ENCODE measurements around the gene LIPE. TPM values are rescaled to one million over a fixed set of nuclear protein-coding genes. Genes with fewer than 3 reads are reported as not detected.

LIPE gene
- total RNA-seq, 1 donor: 1.8 TPM

DNA sequence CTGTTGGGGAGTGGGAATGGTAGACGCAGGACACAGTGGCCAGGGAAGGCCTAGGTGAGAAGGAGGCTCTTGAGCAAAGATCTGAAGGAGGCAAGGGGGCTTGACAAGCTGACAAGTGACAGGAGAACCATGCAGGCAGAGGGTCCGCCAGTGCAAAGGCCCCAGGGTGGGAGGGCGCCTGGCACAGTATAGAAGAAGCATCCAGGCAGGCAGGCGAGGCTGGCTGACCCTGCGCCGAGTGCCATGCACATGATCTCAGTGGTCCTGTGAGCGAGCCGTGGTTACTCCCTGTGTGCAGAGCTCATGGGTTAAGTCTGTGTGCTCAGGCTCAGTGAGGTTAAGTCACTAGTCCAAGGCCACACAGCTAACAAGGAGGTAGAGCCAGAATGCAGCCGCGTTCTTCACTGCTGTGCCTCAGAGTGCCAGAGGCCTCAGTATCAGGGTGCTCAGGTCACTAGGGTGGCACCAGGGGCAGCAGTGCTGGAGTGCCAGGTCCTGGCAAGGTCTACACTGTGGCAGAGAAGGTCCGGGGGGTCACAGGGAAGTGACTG lies 52.3 kb downstream of the LIPE start:
- H3K4me1 ChIP-seq (ENCODE audit: insufficient read depth, low read length): no peaks in the 10 kb centered on the region
- H3K4me2 ChIP-seq (ENCODE audit: insufficient read depth, low read length): no peak overlapping the region
- no peaks in the 10 kb centered on the region for H3K79me2 ChIP-seq (ENCODE audit: insufficient read depth, low read length)
- no peaks in the 10 kb centered on the region for H3K9me3 ChIP-seq (ENCODE audit: low read depth, low read length)
- H3K27me3 ChIP-seq (ENCODE audit: insufficient read depth, low read length): peaks cover 9% of the 10 kb centered on the region
- peaks cover 6% of the 10 kb centered on the region for H3K36me3 ChIP-seq (ENCODE audit: insufficient read depth, low read length)
- TF ChIP-seq, protein P1, sequence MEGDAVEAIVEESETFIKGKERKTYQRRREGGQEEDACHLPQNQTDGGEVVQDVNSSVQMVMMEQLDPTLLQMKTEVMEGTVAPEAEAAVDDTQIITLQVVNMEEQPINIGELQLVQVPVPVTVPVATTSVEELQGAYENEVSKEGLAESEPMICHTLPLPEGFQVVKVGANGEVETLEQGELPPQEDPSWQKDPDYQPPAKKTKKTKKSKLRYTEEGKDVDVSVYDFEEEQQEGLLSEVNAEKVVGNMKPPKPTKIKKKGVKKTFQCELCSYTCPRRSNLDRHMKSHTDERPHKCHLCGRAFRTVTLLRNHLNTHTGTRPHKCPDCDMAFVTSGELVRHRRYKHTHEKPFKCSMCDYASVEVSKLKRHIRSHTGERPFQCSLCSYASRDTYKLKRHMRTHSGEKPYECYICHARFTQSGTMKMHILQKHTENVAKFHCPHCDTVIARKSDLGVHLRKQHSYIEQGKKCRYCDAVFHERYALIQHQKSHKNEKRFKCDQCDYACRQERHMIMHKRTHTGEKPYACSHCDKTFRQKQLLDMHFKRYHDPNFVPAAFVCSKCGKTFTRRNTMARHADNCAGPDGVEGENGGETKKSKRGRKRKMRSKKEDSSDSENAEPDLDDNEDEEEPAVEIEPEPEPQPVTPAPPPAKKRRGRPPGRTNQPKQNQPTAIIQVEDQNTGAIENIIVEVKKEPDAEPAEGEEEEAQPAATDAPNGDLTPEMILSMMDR (IDR thresholded peaks at IDR 0.05; ENCODE audit: extremely low read depth, low read depth, low read length): no peak
- H2AFZ ChIP-seq (ENCODE audit: low read length): no peak overlapping the region
- H4K20me1 ChIP-seq (ENCODE audit: insufficient read depth, low read length): no peaks in the 10 kb centered on the region
- no peak for DNase-seq (ENCODE audit: insufficient read length, low spot score, missing footprints)
- no peak overlapping the region for H3K4me3 ChIP-seq (ENCODE audit: insufficient read depth, low read length)
- no peak overlapping the region for H3K27ac ChIP-seq (ENCODE audit: low read depth, low read length)

DNA sequence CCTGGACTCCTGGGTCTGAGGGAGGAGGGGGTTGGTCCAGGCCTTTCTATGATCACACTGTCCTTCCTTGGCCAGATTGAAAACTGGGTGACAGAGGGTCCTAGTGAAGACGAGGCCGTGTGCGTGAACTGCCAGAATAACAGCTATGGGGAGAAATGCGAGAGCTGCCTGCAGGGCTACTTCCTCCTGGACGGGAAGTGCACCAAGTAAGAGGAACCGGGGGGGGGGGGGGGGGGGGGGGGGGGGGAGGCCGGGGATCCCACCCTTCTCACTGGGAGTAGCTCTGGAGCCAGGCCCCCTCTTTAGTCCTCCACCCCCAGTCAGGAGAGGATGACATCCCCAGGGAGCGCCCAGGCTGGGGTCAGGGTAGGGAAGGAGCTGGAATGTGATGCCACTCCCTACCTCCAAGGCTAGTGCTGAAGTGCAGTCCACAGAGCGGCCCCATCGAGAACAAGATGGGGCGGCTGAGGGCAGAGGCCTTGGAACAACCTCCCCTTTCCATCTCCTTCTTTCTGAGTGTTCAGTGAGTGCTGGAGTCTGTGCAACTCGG lies 56.5 kb downstream of the LIPE start:
- Histone ChIP-seq H4K20me1 (ENCODE audit: insufficient read depth, low read length) (no peaks in the 10 kb centered on the region), H3K4me1 (ENCODE audit: insufficient read depth, low read length) (no peaks in the 10 kb centered on the region), H3K27me3 (ENCODE audit: insufficient read depth, low read length) (no peaks in the 10 kb centered on the region), H3K4me3 (ENCODE audit: insufficient read depth, low read length) (no peak overlapping the region), H3K9me3 (ENCODE audit: low read depth, low read length) (no peaks in the 10 kb centered on the region), H3K36me3 (ENCODE audit: insufficient read depth, low read length) (peaks cover 6% of the 10 kb centered on the region), H2AFZ (ENCODE audit: low read length) (no peak overlapping the region), H3K4me2 (ENCODE audit: insufficient read depth, low read length) (no peak overlapping the region), H3K27ac (ENCODE audit: low read depth, low read length) (no peak overlapping the region), H3K79me2 (ENCODE audit: insufficient read depth, low read length) (no peaks in the 10 kb centered on the region)
- TF ChIP-seq, protein P1 (IDR thresholded peaks at IDR 0.05; ENCODE audit: extremely low read depth, low read depth, low read length): no peak
- no peak for DNase-seq (ENCODE audit: insufficient read length, low spot score, missing footprints)

DNA sequence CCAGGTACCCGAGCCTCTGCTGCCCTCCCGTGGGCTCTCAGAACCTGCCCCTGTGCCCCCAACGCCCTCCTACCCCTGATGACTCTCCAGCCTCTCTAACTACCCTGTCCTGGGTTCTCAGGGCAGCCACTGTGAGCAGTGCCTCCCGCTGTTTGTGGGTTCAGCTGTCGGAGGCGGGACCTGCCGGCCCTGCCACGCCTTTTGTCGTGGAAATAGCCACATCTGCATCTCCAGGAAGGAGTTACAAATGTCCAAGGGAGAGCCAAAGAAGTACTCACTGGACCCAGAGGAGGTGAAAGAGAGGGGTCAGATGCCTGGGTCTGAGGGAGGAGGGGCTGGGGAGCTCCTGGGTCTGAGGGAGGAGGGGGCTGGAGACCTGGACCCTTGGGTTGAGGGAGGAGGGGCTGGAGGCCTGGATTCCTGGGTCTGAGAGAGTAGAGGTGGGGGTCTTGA lies 57.1 kb downstream of the LIPE start:
- H2AFZ ChIP-seq (ENCODE audit: low read length): no peak overlapping the region
- no peaks in the 10 kb centered on the region for H3K9me3 ChIP-seq (ENCODE audit: low read depth, low read length)
- no peak for DNase-seq (ENCODE audit: insufficient read length, low spot score, missing footprints)
- H4K20me1 ChIP-seq (ENCODE audit: insufficient read depth, low read length): no peaks in the 10 kb centered on the region
- TF ChIP-seq, protein P1 (IDR thresholded peaks at IDR 0.05; ENCODE audit: extremely low read depth, low read depth, low read length): no peak
- H3K27ac ChIP-seq (ENCODE audit: low read depth, low read length): no peak overlapping the region
- peaks cover 6% of the 10 kb centered on the region for H3K36me3 ChIP-seq (ENCODE audit: insufficient read depth, low read length)
- no peaks in the 10 kb centered on the region for H3K27me3 ChIP-seq (ENCODE audit: insufficient read depth, low read length)
- H3K79me2 ChIP-seq (ENCODE audit: insufficient read depth, low read length): no peaks in the 10 kb centered on the region
- no peak overlapping the region for H3K4me3 ChIP-seq (ENCODE audit: insufficient read depth, low read length)
- no peak overlapping the region for H3K4me2 ChIP-seq (ENCODE audit: insufficient read depth, low read length)
- H3K4me1 ChIP-seq (ENCODE audit: insufficient read depth, low read length): no peaks in the 10 kb centered on the region

DNA sequence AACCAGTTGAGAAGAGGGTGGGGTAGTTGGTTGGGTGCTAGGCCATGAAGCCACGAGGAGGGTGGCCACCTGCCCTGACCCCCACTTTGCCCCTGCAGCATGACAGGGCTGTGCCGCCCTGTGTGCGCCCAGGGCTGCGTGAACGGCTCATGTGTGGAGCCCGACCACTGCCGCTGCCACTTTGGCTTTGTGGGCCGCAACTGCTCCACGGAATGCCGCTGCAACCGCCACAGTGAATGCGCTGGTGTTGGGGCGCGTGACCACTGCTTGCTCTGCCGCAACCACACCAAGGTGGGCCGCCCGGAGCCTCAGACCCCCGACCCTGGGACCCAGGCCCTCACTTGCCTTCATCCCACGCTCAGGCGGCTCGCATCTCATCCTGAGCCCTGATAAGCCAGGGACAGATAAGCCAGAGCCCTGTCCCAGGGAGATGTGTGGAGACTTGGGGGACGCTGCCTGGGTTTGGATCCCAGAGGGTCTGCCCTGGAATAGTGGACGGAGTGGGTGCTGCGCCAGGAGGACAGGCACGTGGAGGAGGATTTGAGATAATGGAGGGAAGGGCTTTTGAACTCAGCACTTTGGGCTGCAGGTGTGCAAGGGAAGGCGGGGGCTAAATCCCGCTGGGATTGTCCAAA lies 57.6 kb downstream of the LIPE start:
- no peak for DNase-seq (ENCODE audit: insufficient read length, low spot score, missing footprints)
- Histone ChIP-seq H3K79me2 (ENCODE audit: insufficient read depth, low read length) (no peaks in the 10 kb centered on the region), H2AFZ (ENCODE audit: low read length) (no peak overlapping the region), H3K4me3 (ENCODE audit: insufficient read depth, low read length) (no peak overlapping the region), H3K9me3 (ENCODE audit: low read depth, low read length) (no peaks in the 10 kb centered on the region), H3K4me2 (ENCODE audit: insufficient read depth, low read length) (no peak overlapping the region), H3K4me1 (ENCODE audit: insufficient read depth, low read length) (no peaks in the 10 kb centered on the region), H3K36me3 (ENCODE audit: insufficient read depth, low read length) (peaks cover 6% of the 10 kb centered on the region), H3K27me3 (ENCODE audit: insufficient read depth, low read length) (no peaks in the 10 kb centered on the region), H3K27ac (ENCODE audit: low read depth, low read length) (no peak overlapping the region), H4K20me1 (ENCODE audit: insufficient read depth, low read length) (no peaks in the 10 kb centered on the region)
- TF ChIP-seq, protein P1 (IDR thresholded peaks at IDR 0.05; ENCODE audit: extremely low read depth, low read depth, low read length): no peak

All from osteoblast (primary cell).